Aorta (tissue), 5 donors: ENCODE results near the gene NDUFB11. TPM values are rescaled to one million over a fixed set of nuclear protein-coding genes. Genes with fewer than 3 reads are reported as not detected.
A peak's percentile ranks its signal among the peaks of the same experiment; 100 is the strongest.

Source experiments
- ATAC-seq: fragments of 200-7000 bp; cut with Tn5 transposase; one replicate; pipeline ENCODE4 v1.9.1; 2022; ENCODE audit warnings: moderate library complexity; ENCODE audit not compliant: low FRiP score
- DNase-seq, 2 donors: peaks; one replicate each; pipeline ENCODE4 v3.0.0-alpha.2; 2020
- H3K27ac ChIP-seq, 2 donors: one replicate each; pipeline ENCODE4 v1.5.1; 2013; ENCODE audit warnings: low read length in 2 of 2, mild to moderate bottlenecking in 2 of 2, moderate library complexity in 2 of 2, control low read depth in 1 of 2, inconsistent platforms in 1 of 2, low read depth in 1 of 2
- H3K27me3 ChIP-seq, 2 donors: one replicate each; pipeline ENCODE4 v1.6.1; 2013; ENCODE audit warnings: control low read depth in 1 of 2, low read length in 1 of 2, mild to moderate bottlenecking in 1 of 2, moderate library complexity in 1 of 2; ENCODE audit not compliant: insufficient read depth in 2 of 2, control insufficient read depth in 1 of 2
- H3K36me3 ChIP-seq, 2 donors: one replicate each; pipeline ENCODE4 v1.6.1; 2013; ENCODE audit warnings: control low read depth in 1 of 2, low read length in 1 of 2, mild to moderate bottlenecking in 1 of 2; ENCODE audit not compliant: insufficient read depth in 2 of 2, control insufficient read depth in 1 of 2
- H3K4me1 ChIP-seq, 2 donors: one replicate each; pipeline ENCODE4 v1.6.1; 2013; ENCODE audit warnings: low read length in 2 of 2, control low read depth in 1 of 2, mild to moderate bottlenecking in 1 of 2, moderate library complexity in 1 of 2; ENCODE audit not compliant: insufficient read depth in 2 of 2, control insufficient read depth in 1 of 2
- H3K4me3 ChIP-seq, 2 donors: one replicate each; pipeline ENCODE4 v1.5.1; 2013; ENCODE audit warnings: low read length in 2 of 2, control low read depth in 1 of 2, mild to moderate bottlenecking in 1 of 2
- H3K9me3 ChIP-seq: one replicate; pipeline ENCODE4 v1.6.1; 2013; ENCODE audit warnings: mild to moderate bottlenecking, low read length; ENCODE audit not compliant: control insufficient read depth
- WGBS, 2 donors: extraction: QIAGEN DNeasy Blood & Tissue Kit; methylation state at CpG; one replicate each; pipeline ENCODE4 v1.1.7; 2013; 5-methylcytosine and 5-hydroxymethylcytosine counted together
- intact Hi-C, 2 donors: fragments of 100-400 bp; cut with DNase I; formaldehyde crosslinking; loops; one replicate each; pipeline versions ENCODE4 v1.14.2 to v1.15.0; 2022
- long read RNA-seq, 2 donors: library from polyadenylated mRNA; unstranded; transcript quantifications; one replicate each; pipeline ENCODE4 v2.0.0, GENCODE V29; 2020 to 2021
- polyA plus RNA-seq, 2 donors: library from polyadenylated mRNA; stranded (reverse); fragments of 200-250 nt; gene quantifications; one replicate each; pipeline ENCODE4 v1.2.3, GENCODE V29; 2013
- total RNA-seq, 2 donors: library from RNA; stranded (reverse); fragmentation: NEBNext Ultra II Directional; extraction: Animal tissue kit (Norgen Biotek cat#: 25700); gene quantifications; one replicate each; pipeline ENCODE4 v1.2.1, GENCODE V29; 2021
- donor health status: healthy with polysubstance abuse.
- donor health status: Bipolar disorder and iron deficiency.
- donor health status: DM: no; HTN: no; CAD: no.
- donor health status: DM: no; HTN: no; CAD: no.
- donor health status: DM: yes; HTN: yes; CAD: no.

The NDUFB11 gene
- total RNA-seq = 10 to 100 TPM; 33.7 to 40.3 TPM
- polyA plus RNA-seq = 10 to 100 TPM; 65.7 to 69.5 TPM
- long read RNA-seq, donor 1, transcript NDUFB11-202 (3 exons, 1,388 nt) = major isoform, 15 of 22 reads
- long read RNA-seq, donor 1, transcript NDUFB11-201 (3 exons, 948 nt) = minor isoform, 6 of 22 reads
- long read RNA-seq, donor 1, partial matches to known transcripts = 0 of 22 reads
- long read RNA-seq, donor 1, other reads (novel, unspliced or antisense) = 1 of 22 reads
- long read RNA-seq, donor 2, transcript NDUFB11-201 (3 exons, 948 nt) = minor isoform, 5 of 14 reads
- long read RNA-seq, donor 2, transcript NDUFB11-202 (3 exons, 1,388 nt) = major isoform, 8 of 14 reads
- long read RNA-seq, donor 2, partial matches to known transcripts = 1 of 14 reads
- long read RNA-seq, donor 2, other reads (novel, unspliced or antisense) = 0 of 14 reads

GRCh38 chrX:47144626-47145394, at the start of gene NDUFB11, which contains the start of gene RBM10:
Gene NDUFB11, minus strand, starts transcription at chrX:47144702. Its CDS starts 23 bp downstream, at chrX:47144679.
Gene RBM10, plus strand, starts transcription at chrX:47145221. Its CDS starts 2,261 bp downstream, at chrX:47147482.
- 0 to 29% methylated on average over 52 to 54 of the region's 54 CpGs for WGBS, 2 donors
- Histone ChIP-seq H3K36me3 (peaks cover 0 to 1% of the 10 kb centered on the region in 2 donors), H3K9me3 (no peaks in the 10 kb centered on the region), H3K27me3 (no peaks in the 10 kb centered on the region), H3K4me1 (no peaks in the 10 kb centered on the region), H3K4me3 (peak within 1 kb of the TSS; percentile 29 to 76), H3K27ac (peak within 1 kb of the TSS in 1 of 2 donors; percentile 90)
- ATAC-seq = peak; percentile 98
- peak; percentile 96 for DNase-seq
- intact Hi-C loops = no loop called here

- Histone ChIP-seq H3K36me3 (peaks cover under 1 to 3% of the 10 kb centered on the region in 2 donors), H3K4me1 (peaks cover 0 to 3% of the 10 kb centered on the region in 2 donors), H3K9me3 (no peaks in the 10 kb centered on the region), H3K4me3 (peak within 1 kb of the TSS; percentile 35 to 76), H3K27me3 (no peaks in the 10 kb centered on the region), H3K27ac (peak within 1 kb of the TSS; percentile 10 to 90)
- intact Hi-C loops = loop anchor here (1.0 to 10.0 kb wide), 4 partner anchors 25 to 831 kb away; partner anchors contain the start of gene CDK16 (in 1 of the 2)
- WGBS, 2 donors = 1% methylated on average over 40 to 50 of the region's 50 CpGs
- DNase-seq (peak; percentile 98), ATAC-seq (peak; percentile 96)
Measured at GRCh38 chrX:47193475-47194193, 49.1 kb upstream of the NDUFB11 start, which contains the start of gene UBA1. Gene UBA1, plus strand, starts transcription at chrX:47193829. Its CDS starts 4,974 bp downstream, at chrX:47198803.

- H3K4me1 ChIP-seq = no peaks in the 10 kb centered on the region
- no peak for ATAC-seq
- intact Hi-C loops = loop anchor here (2.0 to 10.0 kb wide), 4 partner anchors 190 to 833 kb away; no protein-coding TSS in a partner anchor
- WGBS, 2 donors = 75 to 85% methylated on average over 16 of the region's 16 CpGs
- no peaks in the 10 kb centered on the region for H3K36me3 ChIP-seq
- no peaks in the 10 kb centered on the region for H3K9me3 ChIP-seq
- H3K27me3 ChIP-seq = no peaks in the 10 kb centered on the region
- no peak overlapping the region for H3K27ac ChIP-seq
- DNase-seq = peak in 1 of 2 donors; percentile 46
- no peak overlapping the region for H3K4me3 ChIP-seq
Measured at GRCh38 chrX:47191806-47192401, 47.4 kb upstream of the NDUFB11 start.

- WGBS, 2 donors = 24 to 40% methylated on average over 26 of the region's 26 CpGs
- Histone ChIP-seq H3K27ac (no peak overlapping the region), H3K27me3 (no peaks in the 10 kb centered on the region), H3K4me3 (no peak overlapping the region), H3K36me3 (no peaks in the 10 kb centered on the region), H3K9me3 (no peaks in the 10 kb centered on the region), H3K4me1 (no peaks in the 10 kb centered on the region)
- intact Hi-C loops = loop anchor here (2.0 to 10.0 kb wide), 3 partner anchors 191 to 833 kb away; no protein-coding TSS in a partner anchor
- DNase-seq (peak in 1 of 2 donors; percentile 48), ATAC-seq (no peak)
Measured at GRCh38 chrX:47191331-47191730, 46.8 kb upstream of the NDUFB11 start.

GRCh38 chrX:47190445-47191269, 46.2 kb upstream of the NDUFB11 start:
- no peaks in the 10 kb centered on the region for H3K4me1 ChIP-seq
- peaks cover 0 to 4% of the 10 kb centered on the region in 2 donors for H3K36me3 ChIP-seq
- H3K27me3 ChIP-seq = no peaks in the 10 kb centered on the region
- no peak overlapping the region for H3K27ac ChIP-seq
- peak; percentile 91 to 95 for DNase-seq
- H3K9me3 ChIP-seq = no peaks in the 10 kb centered on the region
- WGBS, 2 donors = 2 to 15% methylated on average over 40 of the region's 40 CpGs
- ATAC-seq = peak; percentile 85
- intact Hi-C loops = loop anchor here (2.0 to 10.0 kb wide), 3 partner anchors 192 to 834 kb away; no protein-coding TSS in a partner anchor
- peak overlapping the region; percentile 16 to 47 for H3K4me3 ChIP-seq

GRCh38 chrX:47189906-47190305, 45.4 kb upstream of the NDUFB11 start:
- intact Hi-C loops = loop anchor here (2.0 to 10.0 kb wide), 3 partner anchors 192 to 835 kb away; no protein-coding TSS in a partner anchor
- WGBS, 2 donors = 51 to 53% methylated on average over 19 of the region's 19 CpGs
- H3K27ac ChIP-seq = no peak overlapping the region
- peak; percentile 21 to 23 for DNase-seq
- no peaks in the 10 kb centered on the region for H3K9me3 ChIP-seq
- no peaks in the 10 kb centered on the region for H3K4me1 ChIP-seq
- ATAC-seq = no peak
- no peaks in the 10 kb centered on the region for H3K27me3 ChIP-seq
- no peak overlapping the region for H3K4me3 ChIP-seq
- H3K36me3 ChIP-seq = peaks cover 0 to 11% of the 10 kb centered on the region in 2 donors

GRCh38 chrX:47187106-47187677, 42.7 kb upstream of the NDUFB11 start:
- intact Hi-C loops = no loop called here
- ATAC-seq (no peak), DNase-seq (peak; percentile 27 to 42)
- no peaks in the 10 kb centered on the region for H3K9me3 ChIP-seq
- no peaks in the 10 kb centered on the region for H3K27me3 ChIP-seq
- H3K27ac ChIP-seq = no peak overlapping the region
- H3K36me3 ChIP-seq = peaks cover 0 to 11% of the 10 kb centered on the region in 2 donors
- 70 to 72% methylated on average over 4 of the region's 4 CpGs for WGBS, 2 donors
- H3K4me3 ChIP-seq = no peak overlapping the region
- H3K4me1 ChIP-seq = no peaks in the 10 kb centered on the region
